Ovary (tissue), 3 donors: ENCODE data around the gene KCNS1.

Experiments
- CTCF ChIP-seq, 3 donors: fragments of 450-650 bp in 2 of 3; fragments of 200-600 bp in 1 of 3; IDR thresholded peaks; one replicate each; pipeline versions ENCODE4 v1.5.1 to v1.8.0; 2016 to 2022; ENCODE audit warnings: antibody characterized with exemption in 3 of 3, mild to moderate bottlenecking in 1 of 3
- EP300 ChIP-seq: sonication (generic); formaldehyde crosslinking; IDR thresholded peaks from one replicate; pipeline ENCODE4 v1.6.1; 2017; ENCODE audit warnings: antibody characterized with exemption
- donor health status: DM: no; HTN: no; CAD: no.

GRCh38 chr20:45110301-45110700 is 9.4 kb upstream of the KCNS1 start:
- TF ChIP-seq CTCF (IDR thresholded peaks at IDR 0.05) (no peak), EP300 (no peak)
